ENCODE data around the gene THOC7. TPM values are rescaled to one million over a fixed set of nuclear protein-coding genes. Genes with fewer than 3 reads are reported as not detected.
A peak's percentile ranks its signal among the peaks of the same experiment; 100 is the strongest.

Gene THOC7
- 10 to 100 TPM; 25.4 to 86.2 (median 52.0) TPM for total RNA-seq

DNA sequence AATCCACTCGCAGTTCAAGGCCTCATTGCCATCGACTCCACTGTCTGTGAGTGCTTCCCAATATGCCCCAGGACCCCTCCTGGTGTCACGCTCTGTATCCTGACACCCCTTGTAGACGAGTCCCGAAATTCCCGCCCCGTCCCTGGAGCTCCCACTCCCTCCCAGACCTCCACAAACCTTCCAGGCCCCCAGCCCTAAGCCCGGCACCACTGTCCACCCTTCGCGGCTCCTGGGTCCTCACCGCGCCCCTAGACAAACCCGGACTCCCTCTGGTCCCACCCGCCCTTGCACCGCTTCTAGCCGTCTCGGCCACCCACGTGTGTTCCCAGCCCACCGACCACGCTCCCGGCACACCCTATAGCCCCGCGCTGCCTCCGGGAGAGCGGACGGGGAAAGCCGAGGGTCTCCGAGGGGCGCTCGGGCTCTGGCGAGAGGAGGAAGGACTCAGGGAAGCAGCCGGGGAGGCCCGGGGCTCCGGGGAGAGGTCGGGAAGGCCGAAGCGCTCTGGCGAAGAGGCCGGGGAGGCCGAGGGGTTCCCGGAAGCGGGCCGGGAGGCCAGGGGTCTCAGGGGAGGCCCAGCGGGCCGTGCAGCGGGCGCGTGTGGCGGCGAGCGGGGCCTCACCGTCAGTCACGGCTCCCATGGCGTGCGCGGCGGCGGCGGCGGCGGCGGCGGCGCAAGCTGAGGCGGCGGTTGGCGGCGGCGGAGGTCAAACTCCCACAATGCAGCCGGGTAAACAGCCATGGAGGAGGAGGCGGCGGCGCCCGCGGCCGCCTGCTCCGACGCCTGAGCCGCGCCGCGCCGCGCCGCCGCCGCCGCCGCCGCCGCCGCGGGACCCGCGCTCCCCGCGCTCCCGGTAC lies at the start of gene THOC7, which contains the start of gene ATXN7:
TSS of gene THOC7 (minus strand) at position 656 of the 858 bp plus-strand sequence. CDS start at position 641, 15 bp downstream.
TSS of gene ATXN7 (plus strand) at position 718 of the 858 bp plus-strand sequence. CDS start 48,732 bp downstream, outside the sequence.
- intact Hi-C loops (cut with DNase I; ENCODE audit: low total_unique reads) = no loop called here
- peak; percentile 58 to 72 for DNase-seq
- Histone ChIP-seq H3K4me1 (peaks cover 0 to 4% of the 10 kb centered on the region in 2 donors), H3K4me3 (peak within 1 kb of the TSS; percentile 90 to 98), H3K9me3 (no peaks in the 10 kb centered on the region), H3K36me3 (no peaks in the 10 kb centered on the region), H3K27me3 (no peaks in the 10 kb centered on the region), H3K27ac (peak within 1 kb of the TSS; percentile 88 to 90)
- TF ChIP-seq, protein P1, sequence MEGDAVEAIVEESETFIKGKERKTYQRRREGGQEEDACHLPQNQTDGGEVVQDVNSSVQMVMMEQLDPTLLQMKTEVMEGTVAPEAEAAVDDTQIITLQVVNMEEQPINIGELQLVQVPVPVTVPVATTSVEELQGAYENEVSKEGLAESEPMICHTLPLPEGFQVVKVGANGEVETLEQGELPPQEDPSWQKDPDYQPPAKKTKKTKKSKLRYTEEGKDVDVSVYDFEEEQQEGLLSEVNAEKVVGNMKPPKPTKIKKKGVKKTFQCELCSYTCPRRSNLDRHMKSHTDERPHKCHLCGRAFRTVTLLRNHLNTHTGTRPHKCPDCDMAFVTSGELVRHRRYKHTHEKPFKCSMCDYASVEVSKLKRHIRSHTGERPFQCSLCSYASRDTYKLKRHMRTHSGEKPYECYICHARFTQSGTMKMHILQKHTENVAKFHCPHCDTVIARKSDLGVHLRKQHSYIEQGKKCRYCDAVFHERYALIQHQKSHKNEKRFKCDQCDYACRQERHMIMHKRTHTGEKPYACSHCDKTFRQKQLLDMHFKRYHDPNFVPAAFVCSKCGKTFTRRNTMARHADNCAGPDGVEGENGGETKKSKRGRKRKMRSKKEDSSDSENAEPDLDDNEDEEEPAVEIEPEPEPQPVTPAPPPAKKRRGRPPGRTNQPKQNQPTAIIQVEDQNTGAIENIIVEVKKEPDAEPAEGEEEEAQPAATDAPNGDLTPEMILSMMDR (IDR thresholded peaks at IDR 0.05) = no peak
- TF ChIP-seq POLR2A (IDR thresholded peaks at IDR 0.05) = peak in 1 of 2 donors; percentile 13

DNA sequence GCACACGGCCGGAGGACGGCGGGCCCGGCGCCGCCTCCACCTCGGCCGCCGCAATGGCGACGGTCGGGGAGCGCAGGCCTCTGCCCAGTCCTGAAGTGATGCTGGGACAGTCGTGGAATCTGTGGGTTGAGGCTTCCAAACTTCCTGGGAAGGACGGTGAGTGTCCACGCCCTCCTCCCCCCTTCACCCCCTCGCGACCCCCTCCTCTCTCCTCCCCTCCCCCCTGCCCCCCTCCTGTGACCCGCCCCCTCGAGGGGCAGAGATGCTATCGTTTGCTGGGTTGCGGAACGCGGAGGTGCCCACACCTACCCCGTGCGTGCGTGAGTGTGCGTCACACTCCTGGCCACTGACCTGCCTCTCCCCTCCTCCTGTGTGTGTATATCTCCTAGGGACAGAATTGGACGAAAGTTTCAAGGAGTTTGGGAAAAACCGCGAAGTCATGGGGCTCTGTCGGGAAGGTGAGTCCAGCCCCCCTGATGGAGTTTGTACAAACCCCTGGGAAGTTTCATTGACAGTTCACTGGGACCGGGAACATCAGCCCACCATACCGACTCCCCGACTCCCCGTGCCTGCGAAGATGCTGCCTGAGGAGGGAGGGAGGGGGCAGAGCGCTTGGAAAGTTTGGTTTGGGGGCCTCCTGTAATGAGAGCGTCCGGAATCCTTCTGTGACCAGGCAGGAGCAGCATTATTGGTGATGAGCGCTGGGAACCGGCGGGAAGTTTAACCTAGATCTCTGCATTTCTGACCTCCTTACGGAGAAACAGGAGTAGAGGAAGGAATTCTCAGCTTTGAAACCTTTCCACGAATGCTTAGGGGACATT lies 49.4 kb upstream of the THOC7 start:
- peaks cover 2 to 5% of the 10 kb centered on the region in 2 donors for H3K4me1 ChIP-seq
- DNase-seq = peak; percentile 66 to 75
- H3K36me3 ChIP-seq = no peaks in the 10 kb centered on the region
- TF ChIP-seq, protein P1 (IDR thresholded peaks at IDR 0.05) = no peak
- TF ChIP-seq POLR2A (IDR thresholded peaks at IDR 0.05) = no peak
- H3K27ac ChIP-seq = peak overlapping the region; percentile 98 to 100
- intact Hi-C loops (cut with DNase I; ENCODE audit: low total_unique reads) = no loop called here
- peak overlapping the region; percentile 62 to 99 for H3K4me3 ChIP-seq
- H3K27me3 ChIP-seq = no peaks in the 10 kb centered on the region
- no peaks in the 10 kb centered on the region for H3K9me3 ChIP-seq

DNA sequence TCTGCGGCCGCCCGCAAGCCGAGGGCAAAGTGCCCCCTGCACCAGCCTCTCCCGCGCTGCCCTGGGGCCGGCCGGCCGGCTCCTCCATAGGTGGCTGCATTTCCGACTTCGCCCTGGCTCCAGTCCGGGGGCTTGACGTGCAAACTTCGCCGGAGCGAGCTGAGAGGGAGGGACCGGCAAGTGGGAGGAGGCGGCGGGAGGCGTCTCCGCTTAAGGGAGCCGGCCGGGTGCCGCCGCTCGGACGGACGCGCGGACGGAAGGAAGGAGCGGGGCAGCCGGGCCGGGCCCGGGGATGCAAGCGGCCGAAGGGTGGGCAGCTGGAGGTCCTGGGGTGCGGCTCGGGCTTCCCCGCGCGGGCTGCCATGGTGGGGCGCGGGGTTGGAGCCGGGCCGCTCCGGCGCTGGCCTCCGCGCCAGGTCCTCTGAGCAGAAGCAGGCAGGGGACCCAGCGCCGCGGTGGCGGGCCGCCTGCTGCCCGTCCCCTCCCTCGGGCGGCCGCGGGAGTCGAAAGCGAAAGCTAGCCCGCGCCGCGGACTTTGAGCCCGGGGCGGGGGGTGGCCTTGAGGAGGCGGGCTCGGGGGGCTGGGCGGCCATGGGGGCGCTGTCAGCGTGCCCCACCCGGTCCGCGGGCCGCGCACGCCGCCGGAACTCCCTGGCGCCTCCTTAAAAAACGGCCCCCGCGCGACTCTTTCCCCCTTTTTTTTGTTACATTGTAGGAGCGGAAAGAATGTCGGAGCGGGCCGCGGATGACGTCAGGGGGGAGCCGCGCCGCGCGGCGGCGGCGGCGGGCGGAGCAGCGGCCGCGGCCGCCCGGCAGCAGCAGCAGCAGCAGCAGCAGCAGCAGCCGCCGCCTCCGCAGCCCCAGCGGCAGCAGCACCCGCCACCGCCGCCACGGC lies 48.5 kb upstream of the THOC7 start, which contains the start of gene SCAANT1:
TSS of gene SCAANT1 (minus strand) at position 511 of the 895 bp plus-strand sequence.
- TF ChIP-seq POLR2A (IDR thresholded peaks at IDR 0.05) = peak; percentile 57 to 71
- TF ChIP-seq, protein P1 (IDR thresholded peaks at IDR 0.05) = peak in 2 of 4 experiments; percentile 38 to 59
- intact Hi-C loops (cut with DNase I; ENCODE audit: low total_unique reads) = no loop called here
- Histone ChIP-seq H3K9me3 (no peaks in the 10 kb centered on the region), H3K4me1 (peaks cover 2 to 5% of the 10 kb centered on the region in 2 donors), H3K36me3 (no peaks in the 10 kb centered on the region), H3K27ac (peak within 1 kb of the TSS; percentile 98 to 100), H3K27me3 (no peaks in the 10 kb centered on the region), H3K4me3 (peak within 1 kb of the TSS; percentile 62 to 99)
- DNase-seq = peak; percentile 91 to 92

DNA sequence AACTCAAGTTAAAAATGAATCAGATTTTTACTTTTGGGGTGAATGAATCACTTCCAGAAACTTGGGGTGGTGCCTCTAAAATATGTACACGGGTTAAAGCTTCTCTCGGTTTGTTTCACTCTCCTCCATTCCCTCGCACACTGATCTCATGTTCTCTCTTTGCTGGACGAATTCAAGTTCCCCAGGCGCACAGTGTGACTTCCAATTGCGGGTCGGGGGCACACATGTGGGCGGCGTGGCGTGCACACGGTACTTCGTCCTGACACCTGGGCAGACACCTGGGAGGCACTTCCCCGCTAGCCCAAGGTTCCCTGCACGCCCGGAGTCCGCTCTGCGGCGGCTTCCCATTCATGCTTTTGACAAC lies 47.9 kb upstream of the THOC7 start:
- H3K4me3 ChIP-seq = peak overlapping the region; percentile 62 to 99
- intact Hi-C loops (cut with DNase I; ENCODE audit: low total_unique reads) = no loop called here
- DNase-seq = no peak
- H3K36me3 ChIP-seq = no peaks in the 10 kb centered on the region
- H3K4me1 ChIP-seq = peaks cover 2 to 5% of the 10 kb centered on the region in 2 donors
- peak overlapping the region; percentile 98 to 100 for H3K27ac ChIP-seq
- no peak for TF ChIP-seq POLR2A (IDR thresholded peaks at IDR 0.05)
- TF ChIP-seq, protein P1 (IDR thresholded peaks at IDR 0.05) = no peak
- no peaks in the 10 kb centered on the region for H3K9me3 ChIP-seq
- H3K27me3 ChIP-seq = no peaks in the 10 kb centered on the region
